ENCODE measurements around the gene RBBP8. TPM values are rescaled to one million over a fixed set of nuclear protein-coding genes. Genes with fewer than 3 reads are reported as not detected.

RBBP8 gene
- total RNA-seq, 1 donor from 2014 or later = 19.3 TPM

GRCh38 chr18:22975508-22975907 lies 42.4 kb downstream of the RBBP8 start:
- TF ChIP-seq CTCF (IDR thresholded peaks at IDR 0.05) = no peak
- peaks cover 6% of the 10 kb centered on the region for H3K4me1 Mint-ChIP-seq (ENCODE audit: unreplicated experiment)
- no peaks in the 10 kb centered on the region for H3K9me3 Mint-ChIP-seq (ENCODE audit: unreplicated experiment)
- no peaks in the 10 kb centered on the region for H3K27me3 Mint-ChIP-seq (ENCODE audit: unreplicated experiment)
- H3K4me3 Mint-ChIP-seq (ENCODE audit: unreplicated experiment) = no peak overlapping the region
- no peak for DNase-seq (ENCODE audit: extremely low spot score, unreplicated experiment)
- H3K36me3 Mint-ChIP-seq (ENCODE audit: unreplicated experiment) = peaks cover 12% of the 10 kb centered on the region
- H3K27ac Mint-ChIP-seq (ENCODE audit: unreplicated experiment) = no peak overlapping the region

- Mint-ChIP-seq H3K9me3 (ENCODE audit: unreplicated experiment) (no peaks in the 10 kb centered on the region), H3K27ac (ENCODE audit: unreplicated experiment) (peak overlapping the region; percentile 56), H3K36me3 (ENCODE audit: unreplicated experiment) (peaks cover 6% of the 10 kb centered on the region), H3K4me1 (ENCODE audit: unreplicated experiment) (peaks cover 6% of the 10 kb centered on the region), H3K4me3 (ENCODE audit: unreplicated experiment) (no peak overlapping the region), H3K27me3 (ENCODE audit: unreplicated experiment) (no peaks in the 10 kb centered on the region)
- DNase-seq (ENCODE audit: extremely low spot score, unreplicated experiment) = no peak
- no peak for TF ChIP-seq CTCF (IDR thresholded peaks at IDR 0.05)
These were observed 44.9 kb downstream of the RBBP8 start for GRCh38 chr18:22977847-22978701.

- TF ChIP-seq CTCF (IDR thresholded peaks at IDR 0.05) = no peak
- H3K27ac Mint-ChIP-seq (ENCODE audit: unreplicated experiment) = no peak overlapping the region
- H3K9me3 Mint-ChIP-seq (ENCODE audit: unreplicated experiment) = no peaks in the 10 kb centered on the region
- no peak for DNase-seq (ENCODE audit: extremely low spot score, unreplicated experiment)
- H3K4me1 Mint-ChIP-seq (ENCODE audit: unreplicated experiment) = peaks cover 6% of the 10 kb centered on the region
- peaks cover 7% of the 10 kb centered on the region for H3K36me3 Mint-ChIP-seq (ENCODE audit: unreplicated experiment)
- H3K4me3 Mint-ChIP-seq (ENCODE audit: unreplicated experiment) = no peak overlapping the region
- H3K27me3 Mint-ChIP-seq (ENCODE audit: unreplicated experiment) = no peaks in the 10 kb centered on the region
These were observed 47.3 kb downstream of the RBBP8 start for GRCh38 chr18:22980394-22980793.

- Mint-ChIP-seq H3K27me3 (ENCODE audit: unreplicated experiment) (no peaks in the 10 kb centered on the region), H3K27ac (ENCODE audit: unreplicated experiment) (no peak overlapping the region), H3K4me3 (ENCODE audit: unreplicated experiment) (no peak overlapping the region), H3K9me3 (ENCODE audit: unreplicated experiment) (no peaks in the 10 kb centered on the region), H3K36me3 (ENCODE audit: unreplicated experiment) (peaks cover 3% of the 10 kb centered on the region), H3K4me1 (ENCODE audit: unreplicated experiment) (peaks cover 6% of the 10 kb centered on the region)
- DNase-seq (ENCODE audit: extremely low spot score, unreplicated experiment) = no peak
- TF ChIP-seq CTCF (IDR thresholded peaks at IDR 0.05) = no peak
These were observed 48.4 kb downstream of the RBBP8 start for GRCh38 chr18:22981274-22982133.

GRCh38 chr18:22983175-22983574 lies 50.0 kb downstream of the RBBP8 start:
- no peak for DNase-seq (ENCODE audit: extremely low spot score, unreplicated experiment)
- H3K27ac Mint-ChIP-seq (ENCODE audit: unreplicated experiment) = no peak overlapping the region
- H3K4me3 Mint-ChIP-seq (ENCODE audit: unreplicated experiment) = no peak overlapping the region
- no peaks in the 10 kb centered on the region for H3K9me3 Mint-ChIP-seq (ENCODE audit: unreplicated experiment)
- peaks cover 6% of the 10 kb centered on the region for H3K4me1 Mint-ChIP-seq (ENCODE audit: unreplicated experiment)
- peak; percentile 67 for TF ChIP-seq CTCF (IDR thresholded peaks at IDR 0.05)
- H3K36me3 Mint-ChIP-seq (ENCODE audit: unreplicated experiment) = peaks cover 3% of the 10 kb centered on the region
- H3K27me3 Mint-ChIP-seq (ENCODE audit: unreplicated experiment) = no peaks in the 10 kb centered on the region

All from osteocyte (in vitro differentiated cells).